ENCODE data around the gene LRRC8C.
A peak's percentile ranks its signal among the peaks of the same experiment; 100 is the strongest.

LRRC8C gene

DNA sequence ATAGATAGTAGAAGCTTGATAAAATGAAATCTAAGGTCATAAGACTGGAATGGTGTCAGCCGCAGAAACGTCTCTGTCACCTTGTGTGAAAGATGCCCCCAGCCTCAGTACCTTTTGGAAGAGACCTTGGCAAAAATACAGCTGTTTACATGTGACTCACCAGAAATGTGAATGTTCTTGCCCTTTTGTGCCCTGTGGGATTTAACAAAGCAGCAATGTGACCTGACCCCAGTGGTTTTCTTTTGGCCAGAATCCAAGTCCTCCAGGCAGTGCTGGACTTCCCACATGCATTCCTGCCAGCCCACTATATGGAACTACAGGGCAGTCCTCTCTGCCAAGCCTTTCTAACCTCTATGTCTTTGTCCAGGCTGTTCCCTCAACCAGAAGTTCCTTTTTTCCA is 27.2 kb upstream of the LRRC8C start:
- Histone ChIP-seq H3K27me3 (no peaks in the 10 kb centered on the region), H3K4me1 (peaks cover 17 to 38% (median 32%) of the 10 kb centered on the region in 10 experiments; a peak in 19 of 20 replicates), H3K9me3 (replicated peaks in 1 of 11) (peaks cover 0 to 15% (median 0%) of the 10 kb centered on the region in 11 experiments; a peak in 4 of 22 replicates), H4K20me1 (no peaks in the 10 kb centered on the region), H3K27ac (no peak overlapping the region), H3K9ac (no peak overlapping the region), H3K36me3 (peaks cover 4 to 37% (median 24%) of the 10 kb centered on the region in 11 experiments; a peak in 19 of 22 replicates), H3K4me2 (peak overlapping the region in 7 of 11 experiments; percentile 5 to 70 (median 32); a peak in 10 of 22 replicates), H3K4me3 (no peak overlapping the region)
- no peak for TF ChIP-seq Cebpa-rat (IDR thresholded peaks at IDR 0.05)

DNA sequence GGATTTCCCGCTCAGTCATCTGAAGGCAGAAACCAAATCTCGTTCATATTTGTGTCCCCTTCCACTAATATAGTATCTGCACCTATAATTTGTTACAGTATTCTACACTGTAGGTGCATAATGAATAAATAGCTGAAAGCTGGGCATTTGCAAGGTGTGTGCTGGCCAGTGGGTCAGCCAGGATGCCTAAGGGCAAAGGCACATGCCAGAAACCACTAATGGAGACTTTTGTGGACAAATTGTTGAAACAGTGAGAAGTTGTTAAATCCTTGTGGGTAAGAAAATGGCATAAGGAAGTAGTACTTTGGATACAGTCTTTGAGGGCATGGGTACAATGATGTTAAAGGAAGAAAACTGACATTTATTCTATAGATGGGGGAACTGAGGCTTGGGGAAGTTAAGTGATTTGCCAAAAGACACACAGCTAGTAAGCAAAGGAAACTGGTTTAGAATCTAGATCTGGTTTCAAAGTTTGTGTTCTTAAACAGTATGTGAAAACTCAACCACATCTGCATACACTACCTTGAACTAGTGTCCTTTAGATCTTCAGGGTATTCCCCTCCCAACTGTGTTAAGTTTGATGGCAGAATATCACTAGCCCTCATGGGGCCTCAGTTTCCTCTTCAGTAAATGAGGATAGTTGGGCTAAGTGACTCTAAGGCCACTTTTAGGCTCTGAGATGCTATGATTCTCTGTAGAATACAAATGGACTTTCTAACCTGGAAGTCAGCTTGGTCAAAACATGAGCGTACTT is 26.5 kb upstream of the LRRC8C start:
- Histone ChIP-seq H3K9me3 (replicated peaks in 1 of 11) (peaks cover 0 to 15% (median 0%) of the 10 kb centered on the region in 11 experiments; a peak in 4 of 22 replicates), H3K4me1 (peaks cover 17 to 44% (median 34%) of the 10 kb centered on the region in 10 experiments; a peak in 19 of 20 replicates), H3K9ac (no peak overlapping the region), H3K27me3 (no peaks in the 10 kb centered on the region), H3K4me3 (no peak overlapping the region), H4K20me1 (no peaks in the 10 kb centered on the region), H3K36me3 (peaks cover 4 to 38% (median 26%) of the 10 kb centered on the region in 11 experiments; a peak in 19 of 22 replicates), H3K4me2 (peak overlapping the region in 4 of 11 experiments; percentile 14 to 70 (median 36); a peak in 3 of 22 replicates), H3K27ac (no peak overlapping the region)
- no peak for TF ChIP-seq Cebpa-rat (IDR thresholded peaks at IDR 0.05)

GRCh38 chr1:89607156-89607555 is 25.8 kb upstream of the LRRC8C start:
- Histone ChIP-seq H3K9ac (no peak overlapping the region), H3K27ac (no peak overlapping the region), H3K4me1 (peaks cover 22 to 50% (median 38%) of the 10 kb centered on the region in 10 experiments; a peak in 19 of 20 replicates), H3K4me3 (no peak overlapping the region), H3K27me3 (no peaks in the 10 kb centered on the region), H3K4me2 (peak overlapping the region in 4 of 11 experiments; percentile 10 to 52 (median 32); a peak in 3 of 22 replicates), H3K36me3 (peaks cover 4 to 38% (median 26%) of the 10 kb centered on the region in 11 experiments; a peak in 19 of 22 replicates), H4K20me1 (no peaks in the 10 kb centered on the region), H3K9me3 (replicated peaks in 1 of 11) (peaks cover 0 to 15% (median 0%) of the 10 kb centered on the region in 11 experiments; a peak in 4 of 22 replicates)
- TF ChIP-seq Cebpa-rat (IDR thresholded peaks at IDR 0.05) = no peak

DNA sequence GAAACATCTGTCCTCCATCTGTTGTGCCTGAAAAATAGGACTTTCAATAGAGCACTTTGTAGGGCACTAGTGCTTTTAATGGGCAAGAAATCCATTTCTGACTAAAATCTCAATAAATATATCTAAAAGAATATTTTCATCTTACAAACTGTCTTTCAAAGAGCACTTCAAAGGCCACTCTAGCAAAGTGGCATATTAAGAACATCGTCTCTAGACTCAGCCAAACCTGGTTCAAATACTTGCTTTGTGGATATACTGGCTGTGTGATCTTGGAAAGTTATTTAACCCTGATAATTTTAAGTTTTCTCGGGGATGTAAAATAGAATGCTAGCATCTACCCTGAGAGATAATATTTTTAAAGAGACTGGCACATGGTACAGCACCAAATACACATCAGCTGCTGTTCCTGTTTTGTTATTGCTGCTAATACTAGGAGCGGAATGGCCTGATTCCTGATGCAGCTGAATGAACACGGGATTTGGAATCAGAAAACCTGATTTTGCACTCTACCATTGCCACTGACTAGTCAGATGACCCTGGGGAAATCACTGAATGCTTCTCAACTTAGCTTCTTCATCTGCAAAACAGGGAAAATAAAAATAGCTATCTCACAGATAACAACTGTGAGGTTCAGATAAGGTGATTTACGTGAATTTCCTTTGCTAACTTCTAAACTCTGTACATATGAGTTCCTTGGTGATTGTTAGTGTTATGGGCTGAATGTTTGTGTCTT is 25.2 kb upstream of the LRRC8C start:
- Histone ChIP-seq H3K9ac (no peak overlapping the region), H3K4me1 (peaks cover 22 to 50% (median 38%) of the 10 kb centered on the region in 10 experiments; a peak in 19 of 20 replicates)

DNA sequence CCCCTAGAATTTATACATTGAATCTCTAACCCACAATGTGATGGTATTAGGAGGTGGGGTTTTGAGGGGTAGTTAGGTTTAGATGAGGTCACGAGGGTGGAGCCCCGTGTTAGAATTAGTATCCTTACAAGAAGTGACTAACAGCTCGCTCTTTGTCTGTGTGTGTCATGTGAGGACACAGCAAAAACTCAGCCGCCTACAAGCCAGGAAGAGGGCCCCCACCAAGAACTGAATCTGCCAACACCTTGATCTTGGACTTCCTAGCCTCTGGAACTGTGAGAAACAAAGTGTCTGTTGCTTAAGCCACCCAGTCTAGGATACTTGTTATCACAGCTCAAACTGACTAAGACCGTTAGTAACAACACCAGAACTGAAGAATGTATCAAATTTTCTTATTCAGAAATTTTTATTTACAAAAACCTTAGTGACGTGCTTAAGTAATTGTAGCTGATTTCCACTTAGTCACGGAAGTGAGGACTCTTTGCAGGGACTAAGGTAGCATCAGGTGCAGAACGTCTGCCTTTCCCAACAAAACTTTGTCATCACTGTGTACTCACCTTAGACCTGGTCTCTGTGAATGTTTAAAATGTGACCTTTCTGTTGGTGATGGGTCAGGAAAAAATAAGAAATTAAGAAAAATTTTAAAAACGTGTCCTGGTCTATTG is 24.5 kb upstream of the LRRC8C start:
- 0 out of 22 replicates have a peak, but pooled peaks cover 0 to 7% (median 0%) of the 10 kb centered on the region in 11 experiments for H4K20me1 ChIP-seq
- no peak overlapping the region for H3K4me3 ChIP-seq
- 0 out of 22 replicates have a peak overlapping the region, but pooled peaks of 1 of the 11 experiments have one; percentile 14 for H3K9ac ChIP-seq

More for the DNA sequence above, 25.2 kb upstream of the LRRC8C start:
- no peaks in the 10 kb centered on the region for H3K27me3 ChIP-seq
- no peak for TF ChIP-seq Cebpa-rat (IDR thresholded peaks at IDR 0.05)
- no peak overlapping the region for H3K27ac ChIP-seq
- H4K20me1 ChIP-seq = 0 out of 22 replicates have a peak, but pooled peaks cover 0 to 5% (median 0%) of the 10 kb centered on the region in 11 experiments
- peak overlapping the region; percentile 10 to 53 (median 33); a peak in 15 of 22 replicates for H3K4me2 ChIP-seq
- peaks cover 0 to 15% (median 0%) of the 10 kb centered on the region in 11 experiments; a peak in 4 of 22 replicates for H3K9me3 ChIP-seq (replicated peaks in 1 of 11)
- no peak overlapping the region for H3K4me3 ChIP-seq
- peaks cover 4 to 38% (median 26%) of the 10 kb centered on the region in 11 experiments; a peak in 19 of 22 replicates for H3K36me3 ChIP-seq

DNA sequence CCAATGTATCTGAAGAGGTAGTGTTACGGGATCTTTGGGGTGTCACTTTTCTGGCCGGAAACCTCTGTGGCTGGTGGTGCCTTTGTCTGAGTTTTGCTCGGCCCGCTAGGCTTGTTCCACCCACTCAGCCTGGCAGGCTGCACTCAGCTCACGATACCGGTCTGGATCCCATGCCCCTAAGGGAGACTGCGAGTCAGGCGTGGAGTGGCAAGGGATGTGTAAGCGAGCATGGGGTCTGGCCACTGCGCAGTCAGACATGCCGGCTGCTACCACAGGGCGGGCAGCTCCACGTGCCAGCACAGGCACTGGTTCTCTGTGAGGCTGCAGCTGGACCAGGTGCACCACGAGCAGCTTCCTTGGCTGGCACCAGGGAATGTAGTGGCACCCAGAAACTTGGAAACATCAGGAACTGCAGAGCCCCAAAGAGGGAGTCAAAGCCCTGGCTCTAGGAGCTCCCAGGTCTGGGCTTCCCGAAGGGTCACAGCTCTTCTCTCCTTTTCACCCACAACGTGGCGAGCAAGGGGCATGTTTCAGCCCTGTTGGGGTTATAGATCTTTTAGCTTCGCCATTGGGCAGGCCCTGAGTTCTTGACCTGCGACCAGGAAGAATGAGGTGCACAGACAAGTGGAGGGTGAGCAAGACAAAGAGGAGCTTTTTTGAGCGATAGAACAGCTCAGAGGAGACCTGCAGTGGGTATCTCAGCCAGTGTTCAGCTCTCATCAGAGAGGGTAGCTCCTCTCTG is 23.8 kb upstream of the LRRC8C start:
- peak overlapping the region in 1 of 11 experiments; percentile 25; a peak in 1 of 22 replicates for H3K4me2 ChIP-seq
- no peaks in the 10 kb centered on the region for H3K27me3 ChIP-seq
- H3K27ac ChIP-seq = no peak overlapping the region
- TF ChIP-seq Cebpa-rat (IDR thresholded peaks at IDR 0.05) = no peak
- no peak overlapping the region for H3K4me3 ChIP-seq
- no peak overlapping the region for H3K9ac ChIP-seq
- peaks cover 0 to 15% (median 0%) of the 10 kb centered on the region in 11 experiments; a peak in 4 of 22 replicates for H3K9me3 ChIP-seq (replicated peaks in 1 of 11)
- peaks cover 22 to 50% (median 38%) of the 10 kb centered on the region in 10 experiments; a peak in 19 of 20 replicates for H3K4me1 ChIP-seq
- H3K36me3 ChIP-seq = peaks cover 4 to 36% (median 29%) of the 10 kb centered on the region in 11 experiments; a peak in 19 of 22 replicates
- 0 out of 22 replicates have a peak, but pooled peaks cover 0 to 7% (median 0%) of the 10 kb centered on the region in 11 experiments for H4K20me1 ChIP-seq

More for the DNA sequence above, 24.5 kb upstream of the LRRC8C start:
- no peak for TF ChIP-seq Cebpa-rat (IDR thresholded peaks at IDR 0.05)
- H3K4me1 ChIP-seq = peaks cover 22 to 50% (median 38%) of the 10 kb centered on the region in 10 experiments; a peak in 19 of 20 replicates
- H3K27ac ChIP-seq = 0 out of 22 replicates have a peak overlapping the region, but pooled peaks of 1 of the 11 experiments have one; percentile 15
- H3K36me3 ChIP-seq = peaks cover 4 to 38% (median 26%) of the 10 kb centered on the region in 11 experiments; a peak in 19 of 22 replicates
- peak overlapping the region; percentile 10 to 53 (median 33); a peak in 15 of 22 replicates for H3K4me2 ChIP-seq
- peaks cover 0 to 15% (median 0%) of the 10 kb centered on the region in 11 experiments; a peak in 4 of 22 replicates for H3K9me3 ChIP-seq (replicated peaks in 1 of 11)
- H3K27me3 ChIP-seq = no peaks in the 10 kb centered on the region

GRCh38 chr1:89609781-89610456 is 23.0 kb upstream of the LRRC8C start:
- no peak for TF ChIP-seq Cebpa-rat (IDR thresholded peaks at IDR 0.05)
- peaks cover 4 to 32% (median 27%) of the 10 kb centered on the region in 11 experiments; a peak in 19 of 22 replicates for H3K36me3 ChIP-seq
- H3K9ac ChIP-seq = no peak overlapping the region

More at GRCh38 chr1:89609781-89610456, 23.0 kb upstream of the LRRC8C start:
- H3K4me2 ChIP-seq = peak overlapping the region in 2 of 11 experiments; percentile 1 to 30; a peak in 3 of 22 replicates
- H3K9me3 ChIP-seq (replicated peaks in 1 of 11) = peaks cover 0 to 15% (median 0%) of the 10 kb centered on the region in 11 experiments; a peak in 4 of 22 replicates
- H3K27ac ChIP-seq = no peak overlapping the region
- no peaks in the 10 kb centered on the region for H3K27me3 ChIP-seq
- 0 out of 22 replicates have a peak, but pooled peaks cover 0 to 7% (median 0%) of the 10 kb centered on the region in 11 experiments for H4K20me1 ChIP-seq
- peaks cover 22 to 50% (median 38%) of the 10 kb centered on the region in 10 experiments; a peak in 19 of 20 replicates for H3K4me1 ChIP-seq
- H3K4me3 ChIP-seq = no peak overlapping the region

All from BLaER1 treated with 17β-estradiol and CSF1 and Interleukin-3, amounts not matched to agents 10 nM and 100 nM (cell line).